ENCODE data around the gene CARS1. TPM values are rescaled to one million over a fixed set of nuclear protein-coding genes. Genes with fewer than 3 reads are reported as not detected.

The CARS1 gene
- total RNA-seq, 2 experiments from 2014 or later = 109 to 119 TPM

DNA sequence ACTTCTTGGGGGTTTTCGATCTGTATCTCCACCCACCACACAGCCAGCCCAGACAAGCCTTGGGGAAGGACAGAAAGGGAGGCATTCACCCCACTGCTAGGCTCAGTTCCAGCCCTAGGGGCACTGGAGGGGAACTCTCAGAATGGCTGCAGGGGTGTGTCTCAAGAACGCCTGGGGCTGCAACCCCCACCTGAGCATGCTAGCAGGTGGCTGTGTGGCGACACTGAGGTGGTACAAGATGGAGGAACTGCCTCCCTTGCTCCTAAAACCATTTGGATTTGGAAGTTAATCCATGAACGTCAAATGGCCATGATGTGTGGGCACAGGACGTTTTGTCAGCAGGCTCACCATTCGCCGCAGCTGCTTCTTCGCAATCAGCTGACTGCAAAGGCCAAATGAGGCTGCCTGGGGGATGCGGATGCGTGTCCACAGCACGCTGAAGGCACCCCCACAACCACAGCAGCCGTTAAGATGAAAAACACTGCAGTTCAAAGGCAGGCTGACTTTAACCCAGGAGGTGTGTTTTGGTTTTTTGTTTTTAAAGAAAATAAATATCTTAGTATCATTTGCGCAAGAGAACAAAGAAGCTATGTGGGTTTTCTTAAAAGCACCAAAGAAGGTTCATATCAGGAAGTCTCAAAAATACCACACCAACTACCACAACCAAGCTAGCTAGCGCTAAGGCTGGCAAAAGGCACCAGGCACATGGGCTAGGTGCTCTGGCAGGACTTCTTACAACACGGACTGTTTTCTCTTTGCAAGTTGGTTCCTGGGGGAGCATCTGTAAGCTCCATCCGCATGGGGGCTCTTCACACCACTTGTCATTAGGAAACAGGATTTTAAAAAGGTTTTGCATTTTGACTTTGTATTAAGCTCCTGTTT is 42.9 kb downstream of the CARS1 start:
- Mint-ChIP-seq H3K36me3 (peaks cover 64% of the 10 kb centered on the region), H3K4me1 (peaks cover 92% of the 10 kb centered on the region), H3K27me3 (no peaks in the 10 kb centered on the region), H3K4me3 (peak overlapping the region; percentile 23), H3K9me3 (ENCODE audit: low read depth) (no peaks in the 10 kb centered on the region), H3K27ac (peak overlapping the region; percentile 98)
- ATAC-seq (peak; percentile 83), DNase-seq (peak; percentile 95)
- CTCF ChIA-PET = interaction anchor here (0.6 to 4.1 kb wide), 21 partner anchors 10 to 708 kb away, joined by 3 to 31 read pairs (median 4); partner anchors contain the start of genes CARS1, NAP1L4 and PHLDA2

DNA sequence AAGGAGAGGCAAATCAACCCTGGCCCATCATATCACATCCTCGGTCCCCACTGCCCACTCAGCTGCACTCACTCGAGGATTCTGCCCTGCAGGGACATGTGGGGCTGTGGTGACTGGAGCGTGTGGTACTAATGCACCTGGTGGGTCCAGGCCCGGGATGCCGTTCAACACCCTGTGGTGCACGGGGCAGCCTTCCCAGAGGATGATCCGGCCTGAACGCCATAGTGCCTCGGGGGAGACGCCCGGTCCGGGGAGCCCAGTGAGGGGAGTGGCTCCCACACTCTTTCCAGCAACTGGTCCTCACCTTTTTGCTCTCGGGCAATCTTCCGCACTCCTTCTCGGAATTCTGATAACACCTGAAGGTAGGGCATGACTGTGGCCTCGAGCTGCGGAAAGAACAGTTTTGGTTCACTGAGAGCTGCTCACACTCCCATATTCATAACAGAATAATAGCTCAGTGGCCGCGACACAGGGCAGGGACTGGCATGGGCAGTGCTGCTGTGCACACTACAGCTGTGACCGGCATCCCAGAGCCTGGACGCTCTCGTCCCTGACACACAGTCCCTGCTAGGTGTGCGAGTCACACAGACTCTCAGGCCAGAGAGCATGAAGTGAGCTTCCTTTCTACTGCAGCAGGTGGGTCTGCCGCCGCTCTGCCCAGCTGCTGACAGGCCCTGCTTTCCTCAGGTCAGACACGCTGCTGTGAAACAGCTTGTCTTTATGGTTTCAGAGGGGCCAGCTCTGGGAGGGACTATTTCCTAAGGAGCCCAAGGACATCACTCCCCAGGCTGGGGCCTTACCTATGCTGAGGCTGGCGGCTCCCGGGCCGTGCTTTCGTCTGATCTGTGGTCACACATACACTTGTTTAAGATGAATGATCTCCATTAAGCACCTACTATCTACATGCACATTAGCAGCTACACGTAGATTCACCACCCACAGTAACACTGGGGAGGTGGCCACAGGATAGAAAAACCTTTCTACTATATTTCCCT is 45.0 kb downstream of the CARS1 start:
- peaks cover 61% of the 10 kb centered on the region for H3K36me3 Mint-ChIP-seq
- no peak for DNase-seq
- H3K27ac Mint-ChIP-seq = peak overlapping the region; percentile 98

DNA sequence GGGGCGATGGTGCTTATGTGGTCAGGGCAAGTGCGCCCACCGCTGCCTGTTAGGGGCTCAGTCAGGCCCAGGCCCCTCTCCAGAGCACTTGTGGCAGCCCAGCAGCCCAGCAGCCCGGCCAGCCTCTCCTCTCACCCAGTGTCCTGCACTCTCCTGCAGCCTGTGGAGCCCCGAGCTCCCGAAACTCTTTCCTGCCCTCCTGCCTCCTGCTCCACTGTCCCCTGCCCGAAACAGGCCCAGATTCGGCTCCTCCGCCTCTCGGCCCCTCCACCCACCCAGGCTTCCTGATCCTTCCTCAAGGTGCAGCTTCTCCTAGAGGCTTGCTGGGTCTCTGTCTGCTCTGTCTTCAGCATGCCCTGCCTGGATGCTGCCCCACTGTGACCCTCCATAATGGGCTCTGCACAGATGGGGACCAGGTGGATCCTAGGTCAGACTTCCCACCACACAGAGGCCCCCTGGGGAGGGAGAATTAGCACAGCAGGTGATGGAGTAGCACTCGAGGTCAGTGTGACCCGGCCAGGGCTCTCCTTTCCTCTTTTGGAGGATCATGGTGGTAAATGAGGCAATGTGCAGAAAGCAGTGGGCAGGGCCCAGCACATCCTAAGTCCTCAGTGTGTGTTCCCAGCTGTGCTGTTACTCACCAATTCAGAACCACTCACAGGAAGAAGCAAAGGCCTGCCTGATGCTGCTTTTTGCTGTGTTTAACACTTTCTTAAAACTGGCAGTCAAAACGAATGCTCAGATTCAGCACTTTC is 46.5 kb downstream of the CARS1 start:
- no peaks in the 10 kb centered on the region for H3K27me3 Mint-ChIP-seq
- peaks cover 94% of the 10 kb centered on the region for H3K4me1 Mint-ChIP-seq
- CTCF ChIA-PET = interaction anchor here (2.1 kb wide), 1 partner anchor 21 kb away, joined by 6 read pairs; no protein-coding TSS in a partner anchor
- H3K27ac Mint-ChIP-seq = peak overlapping the region; percentile 90
- H3K9me3 Mint-ChIP-seq (ENCODE audit: low read depth) = no peaks in the 10 kb centered on the region
- H3K4me3 Mint-ChIP-seq = no peak overlapping the region
- ATAC-seq = no peak
- peaks cover 53% of the 10 kb centered on the region for H3K36me3 Mint-ChIP-seq
- DNase-seq = peak; percentile 50

More for the DNA sequence above, 45.0 kb downstream of the CARS1 start:
- Mint-ChIP-seq H3K4me1 (peaks cover 94% of the 10 kb centered on the region), H3K27me3 (no peaks in the 10 kb centered on the region), H3K4me3 (no peak overlapping the region), H3K9me3 (ENCODE audit: low read depth) (no peaks in the 10 kb centered on the region)
- no peak for ATAC-seq
- CTCF ChIA-PET = interaction anchor here (0.9 to 2.8 kb wide), 4 partner anchors 9 to 119 kb away, joined by 3 to 11 read pairs (median 4); no protein-coding TSS in a partner anchor

DNA sequence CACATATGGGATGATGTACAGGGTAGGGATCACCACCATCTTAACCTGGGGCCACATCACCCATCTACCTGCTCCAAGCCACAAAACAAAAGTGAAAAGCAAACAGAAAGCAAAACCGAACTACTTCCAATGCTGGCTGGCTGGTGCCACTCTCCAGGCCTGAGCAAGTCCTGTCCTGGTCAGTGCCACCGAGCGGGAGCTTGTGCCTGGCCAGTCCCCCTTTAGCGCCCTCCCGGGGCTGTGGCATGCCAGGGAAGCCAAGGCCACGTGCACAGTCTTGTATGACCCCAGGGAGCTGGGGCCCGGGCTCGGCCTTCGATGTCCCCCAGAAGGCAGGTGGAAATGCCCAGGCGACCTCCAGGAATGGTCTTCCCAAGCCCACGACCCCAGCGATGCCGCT is 47.2 kb downstream of the CARS1 start:
- Mint-ChIP-seq H3K4me3 (no peak overlapping the region), H3K27me3 (no peaks in the 10 kb centered on the region), H3K36me3 (peaks cover 53% of the 10 kb centered on the region), H3K27ac (peak overlapping the region; percentile 90), H3K4me1 (peaks cover 93% of the 10 kb centered on the region), H3K9me3 (ENCODE audit: low read depth) (no peaks in the 10 kb centered on the region)
- DNase-seq (peak; percentile 55), ATAC-seq (no peak)
- CTCF ChIA-PET = interaction anchor here (1.1 to 2.1 kb wide), 3 partner anchors 11 to 35 kb away, joined by 3 to 6 read pairs (median 5); no protein-coding TSS in a partner anchor

DNA sequence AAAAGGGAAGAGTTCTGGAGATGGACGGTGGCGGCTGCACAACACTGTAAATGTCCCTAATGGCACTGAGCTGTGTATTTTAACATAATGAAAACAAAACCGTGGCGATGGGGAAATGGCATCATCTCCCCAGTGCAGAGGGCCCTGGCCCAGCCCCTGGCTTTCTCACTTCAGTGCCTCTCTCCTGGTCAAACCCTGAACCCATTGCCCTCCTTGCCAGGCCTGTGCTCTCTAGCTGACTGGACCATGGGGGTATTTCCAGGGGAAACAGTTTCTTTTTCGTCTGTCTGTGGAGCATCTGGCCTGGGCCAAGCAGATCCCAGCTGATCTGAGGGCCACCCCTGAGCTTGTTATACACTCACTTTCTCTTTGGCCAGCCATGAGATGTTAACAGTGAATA is 47.7 kb downstream of the CARS1 start:
- CTCF ChIA-PET = interaction anchor here (1.1 to 2.1 kb wide), 4 partner anchors 11 to 34 kb away, joined by 3 to 6 read pairs (median 4); no protein-coding TSS in a partner anchor
- Mint-ChIP-seq H3K4me3 (no peak overlapping the region), H3K9me3 (ENCODE audit: low read depth) (no peaks in the 10 kb centered on the region), H3K4me1 (peaks cover 89% of the 10 kb centered on the region), H3K27me3 (no peaks in the 10 kb centered on the region), H3K36me3 (peaks cover 53% of the 10 kb centered on the region), H3K27ac (peak overlapping the region; percentile 90)
- DNase-seq (no peak), ATAC-seq (no peak)

DNA sequence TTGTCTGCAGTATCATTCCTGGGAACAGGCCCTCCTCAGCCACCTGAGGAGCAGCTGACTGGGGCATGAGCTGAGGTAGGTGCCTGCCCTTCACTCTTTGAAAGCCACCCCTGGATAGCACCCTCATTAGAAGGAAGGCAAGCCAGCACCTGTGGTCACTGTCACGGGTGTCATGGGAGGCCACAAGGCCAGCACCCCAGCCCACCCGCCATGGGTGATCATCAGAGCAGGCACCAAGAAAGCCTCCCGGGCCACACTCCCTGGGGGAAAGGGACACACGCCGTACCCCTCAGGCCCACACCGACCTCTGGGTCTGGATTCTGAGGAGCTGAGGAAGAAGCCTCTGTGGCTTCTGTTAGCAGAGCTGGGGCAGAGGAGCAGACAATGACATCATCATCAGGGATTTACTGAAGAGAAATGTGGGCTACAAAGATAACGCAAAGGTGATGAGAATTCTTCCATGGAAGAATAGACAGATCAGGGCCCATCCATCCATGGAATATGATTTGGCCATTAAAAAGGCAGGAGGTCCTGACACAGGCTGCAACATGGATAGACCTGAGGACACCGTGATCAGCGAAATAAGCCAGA is 48.4 kb downstream of the CARS1 start:
- H3K27ac Mint-ChIP-seq = peak overlapping the region; percentile 90
- CTCF ChIA-PET = interaction anchor here (1.1 to 2.7 kb wide), 6 partner anchors 10 to 34 kb away, joined by 3 to 9 read pairs (median 5); no protein-coding TSS in a partner anchor
- H3K9me3 Mint-ChIP-seq (ENCODE audit: low read depth) = no peaks in the 10 kb centered on the region
- no peak for DNase-seq
- H3K27me3 Mint-ChIP-seq = no peaks in the 10 kb centered on the region
- H3K4me1 Mint-ChIP-seq = peaks cover 86% of the 10 kb centered on the region
- H3K4me3 Mint-ChIP-seq = no peak overlapping the region
- ATAC-seq = no peak
- peaks cover 58% of the 10 kb centered on the region for H3K36me3 Mint-ChIP-seq

DNA sequence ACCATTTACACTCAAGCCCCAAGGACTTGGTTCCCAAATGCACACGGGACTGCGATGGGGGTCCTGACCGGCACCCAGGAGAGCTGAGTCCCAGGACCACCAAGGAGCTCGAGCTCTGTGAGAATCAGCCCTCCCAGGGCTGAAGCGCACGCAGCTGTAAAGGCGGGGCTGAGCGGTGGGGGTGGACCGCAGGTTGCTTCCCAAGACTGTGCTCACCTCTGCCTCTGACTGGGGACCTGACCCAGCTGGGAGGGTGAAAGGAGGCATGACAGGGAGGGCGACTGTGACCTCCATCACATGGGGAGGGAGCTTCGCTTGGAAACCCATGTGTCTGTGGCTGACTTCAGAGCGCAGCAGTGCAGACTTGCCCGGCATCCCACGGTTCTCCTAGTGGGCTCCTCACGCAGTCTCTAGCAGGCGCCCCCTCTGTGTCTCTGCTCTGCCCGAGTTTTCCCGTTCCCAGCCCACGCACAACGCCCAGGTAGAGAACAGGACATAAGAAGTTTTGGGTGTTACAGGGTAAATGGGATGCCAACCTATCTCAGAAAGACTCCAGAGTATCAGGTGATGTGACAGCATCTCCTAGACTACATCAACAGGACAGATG is 49.7 kb downstream of the CARS1 start:
- peak overlapping the region; percentile 90 for H3K27ac Mint-ChIP-seq
- peaks cover 82% of the 10 kb centered on the region for H3K4me1 Mint-ChIP-seq
- ATAC-seq (peak; percentile 4), DNase-seq (no peak)
- peak overlapping the region; percentile 80 for H3K4me3 Mint-ChIP-seq
- H3K36me3 Mint-ChIP-seq = peaks cover 66% of the 10 kb centered on the region
- CTCF ChIA-PET = interaction anchor here (1.1 to 2.7 kb wide), 8 partner anchors 8 to 84 kb away, joined by 3 to 11 read pairs (median 8); no protein-coding TSS in a partner anchor
- no peaks in the 10 kb centered on the region for H3K27me3 Mint-ChIP-seq
- H3K9me3 Mint-ChIP-seq (ENCODE audit: low read depth) = no peaks in the 10 kb centered on the region

DNA sequence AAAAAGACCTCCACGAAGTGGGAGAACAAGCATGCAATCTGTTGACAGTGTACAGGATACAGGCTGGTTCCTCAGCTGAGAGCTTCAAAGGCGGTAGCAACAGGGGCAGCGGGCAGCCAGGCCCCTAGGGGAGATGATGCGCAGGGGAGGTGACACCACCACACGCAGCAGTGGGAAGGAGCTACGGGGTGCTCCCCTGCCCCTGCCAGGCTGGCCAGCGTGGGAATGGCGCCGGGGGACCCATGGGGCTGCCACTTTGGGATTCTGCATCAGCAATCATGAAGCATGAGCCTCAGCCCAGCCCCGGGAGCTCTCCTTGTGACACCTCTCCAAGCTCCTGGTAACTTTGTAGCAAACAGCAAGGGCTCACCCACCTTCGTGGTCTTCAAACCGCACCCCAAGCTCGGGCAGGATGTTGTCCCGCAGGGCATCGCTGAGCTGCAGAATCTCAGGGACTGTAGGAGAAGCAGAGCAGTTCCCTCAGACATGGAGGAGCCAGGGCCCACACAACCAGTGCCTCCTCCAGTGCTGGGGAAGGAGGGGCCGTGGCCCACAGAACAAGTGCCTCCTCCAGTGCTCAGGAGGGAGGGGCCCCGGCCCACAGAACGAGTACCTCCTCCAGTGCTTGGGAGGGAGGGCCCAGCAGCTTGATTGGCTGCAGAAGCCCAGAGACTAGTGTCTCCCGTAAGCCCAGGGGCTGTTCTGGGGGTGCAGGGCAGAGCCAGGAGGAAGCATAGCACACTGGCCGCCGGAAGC is 50.5 kb downstream of the CARS1 start:
- ATAC-seq (peak; percentile 98), DNase-seq (peak; percentile 90)
- Mint-ChIP-seq H3K27ac (peak overlapping the region; percentile 90), H3K4me1 (peaks cover 75% of the 10 kb centered on the region), H3K9me3 (ENCODE audit: low read depth) (no peaks in the 10 kb centered on the region), H3K36me3 (peaks cover 65% of the 10 kb centered on the region), H3K4me3 (peak overlapping the region; percentile 80), H3K27me3 (no peaks in the 10 kb centered on the region)
- CTCF ChIA-PET = interaction anchor here (1.1 to 2.7 kb wide), 10 partner anchors 9 to 85 kb away, joined by 3 to 11 read pairs (median 6); no protein-coding TSS in a partner anchor

DNA sequence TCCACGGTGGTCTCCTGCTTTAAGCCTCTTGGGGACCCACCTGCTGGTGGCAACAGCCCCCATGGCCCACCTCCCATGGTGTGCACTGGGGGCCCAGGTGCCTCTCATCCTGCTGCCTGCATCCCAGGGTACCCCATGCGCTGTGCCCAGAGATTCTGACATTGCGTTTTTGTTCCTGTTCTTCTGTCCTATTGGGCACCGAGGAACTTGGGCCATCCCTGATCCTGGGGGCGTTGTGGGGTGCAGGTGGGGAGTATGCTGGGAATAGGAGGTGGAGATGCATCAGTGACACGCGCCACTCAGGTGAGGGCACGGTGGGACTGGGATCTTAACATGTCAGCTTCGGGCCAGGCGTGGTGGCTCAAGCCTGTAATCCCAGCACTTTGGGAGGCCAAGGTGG is 52.7 kb downstream of the CARS1 start:
- Mint-ChIP-seq H3K4me1 (peaks cover 56% of the 10 kb centered on the region), H3K27ac (peak overlapping the region; percentile 52), H3K4me3 (no peak overlapping the region), H3K27me3 (no peaks in the 10 kb centered on the region), H3K9me3 (ENCODE audit: low read depth) (no peaks in the 10 kb centered on the region), H3K36me3 (peaks cover 66% of the 10 kb centered on the region)
- DNase-seq (no peak), ATAC-seq (no peak)
- CTCF ChIA-PET = interaction anchor here (1.5 kb wide), 1 partner anchor 10 kb away, joined by 4 read pairs; no protein-coding TSS in a partner anchor

DNA sequence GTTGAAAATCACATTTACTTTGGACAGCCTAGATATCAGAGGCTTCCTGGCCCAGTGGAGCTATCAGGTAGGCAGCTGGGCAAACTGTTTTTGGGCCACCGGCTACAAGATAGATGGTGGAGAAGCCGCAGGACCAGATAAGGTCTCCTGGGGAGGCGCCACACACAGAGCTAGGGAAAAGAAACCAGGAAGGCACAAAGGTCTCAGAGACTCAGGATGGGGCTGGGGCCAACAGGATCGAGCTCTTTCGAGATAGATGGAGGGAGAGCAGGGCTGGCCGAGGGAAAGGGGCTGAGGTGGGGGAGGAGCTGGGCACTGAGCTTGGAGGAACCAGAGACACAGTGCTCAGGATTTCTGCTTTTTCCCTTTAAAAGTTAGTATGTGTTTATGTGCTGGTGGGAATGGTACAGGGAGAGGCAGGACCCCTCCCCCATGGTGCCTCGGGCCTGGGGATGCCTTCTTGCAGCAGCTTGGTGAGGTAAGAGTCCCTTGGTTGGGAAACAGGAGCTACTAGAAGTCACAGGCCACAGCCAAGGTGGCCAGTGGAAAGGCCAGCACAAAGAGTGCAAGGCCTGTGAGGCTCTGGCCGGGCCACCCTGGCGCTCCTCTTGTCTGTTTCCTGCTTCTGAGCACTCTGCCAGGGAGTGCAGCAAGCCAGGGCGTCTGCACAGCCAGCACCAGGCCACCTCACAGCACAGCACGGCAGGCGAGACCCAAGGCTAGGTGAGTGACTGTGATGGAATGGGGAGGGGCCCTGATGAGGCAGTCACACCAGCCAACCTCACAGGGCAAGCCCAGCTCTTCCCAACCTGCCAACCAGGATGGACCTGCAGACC is 53.6 kb downstream of the CARS1 start:
- Mint-ChIP-seq H3K27me3 (no peaks in the 10 kb centered on the region), H3K4me3 (no peak overlapping the region), H3K9me3 (ENCODE audit: low read depth) (no peaks in the 10 kb centered on the region), H3K27ac (peak overlapping the region; percentile 24), H3K36me3 (peaks cover 61% of the 10 kb centered on the region), H3K4me1 (peaks cover 49% of the 10 kb centered on the region)
- ATAC-seq = no peak
- DNase-seq = no peak
- CTCF ChIA-PET = interaction anchor here (1.3 to 1.7 kb wide), 3 partner anchors 11 to 29 kb away, joined by 3 to 4 read pairs (median 4); no protein-coding TSS in a partner anchor

Data from activated CD8-positive, alpha-beta memory T cell treated with anti-CD3 and anti-CD28 coated beads, Interleukin-2, amount 10 ng/mL, durations not matched to agents 7 days and 5 days (primary cell).